ENCODE data around the gene IFNG-AS1.

The IFNG-AS1 gene

DNA sequence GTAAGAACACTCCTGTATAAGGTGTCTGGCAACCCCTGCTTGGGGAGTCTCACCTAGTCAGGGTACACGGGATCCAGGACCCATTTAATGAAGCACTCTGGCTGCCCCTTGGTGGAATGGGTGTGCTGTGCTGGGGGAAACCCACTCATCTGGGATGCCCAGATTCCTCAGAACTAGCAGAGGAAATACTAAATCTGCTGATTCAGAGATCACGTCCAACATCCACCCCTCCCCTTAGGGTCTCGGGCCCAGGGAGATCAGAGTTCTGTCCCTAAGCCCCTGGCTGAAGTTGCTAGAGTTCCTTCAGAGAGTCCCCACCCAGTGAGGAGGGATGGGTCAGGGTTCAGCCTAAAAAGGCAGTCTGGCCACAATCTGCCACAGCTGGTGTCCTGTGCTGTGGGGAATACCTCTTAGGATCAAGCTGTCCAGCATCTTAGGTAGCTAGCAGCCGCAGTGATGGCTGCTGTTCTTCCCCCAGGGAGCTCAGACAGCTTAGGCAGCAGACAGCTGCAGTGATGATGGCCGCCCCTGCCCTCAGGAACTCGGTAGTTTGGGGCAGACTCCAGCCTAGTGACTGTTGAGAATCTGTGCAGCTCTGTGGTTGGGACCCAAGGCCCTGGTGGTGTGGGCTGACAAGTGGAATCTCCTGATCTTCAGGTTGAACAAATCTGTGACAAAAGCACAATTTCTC, 74.8 kb downstream of the IFNG-AS1 start:
- TF ChIP-seq, protein P1, sequence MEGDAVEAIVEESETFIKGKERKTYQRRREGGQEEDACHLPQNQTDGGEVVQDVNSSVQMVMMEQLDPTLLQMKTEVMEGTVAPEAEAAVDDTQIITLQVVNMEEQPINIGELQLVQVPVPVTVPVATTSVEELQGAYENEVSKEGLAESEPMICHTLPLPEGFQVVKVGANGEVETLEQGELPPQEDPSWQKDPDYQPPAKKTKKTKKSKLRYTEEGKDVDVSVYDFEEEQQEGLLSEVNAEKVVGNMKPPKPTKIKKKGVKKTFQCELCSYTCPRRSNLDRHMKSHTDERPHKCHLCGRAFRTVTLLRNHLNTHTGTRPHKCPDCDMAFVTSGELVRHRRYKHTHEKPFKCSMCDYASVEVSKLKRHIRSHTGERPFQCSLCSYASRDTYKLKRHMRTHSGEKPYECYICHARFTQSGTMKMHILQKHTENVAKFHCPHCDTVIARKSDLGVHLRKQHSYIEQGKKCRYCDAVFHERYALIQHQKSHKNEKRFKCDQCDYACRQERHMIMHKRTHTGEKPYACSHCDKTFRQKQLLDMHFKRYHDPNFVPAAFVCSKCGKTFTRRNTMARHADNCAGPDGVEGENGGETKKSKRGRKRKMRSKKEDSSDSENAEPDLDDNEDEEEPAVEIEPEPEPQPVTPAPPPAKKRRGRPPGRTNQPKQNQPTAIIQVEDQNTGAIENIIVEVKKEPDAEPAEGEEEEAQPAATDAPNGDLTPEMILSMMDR (IDR thresholded peaks at IDR 0.05; ENCODE audit: low read depth, low read length, missing control alignments) = no peak
- no peak overlapping the region for H3K4me3 ChIP-seq (ENCODE audit: low read depth, low read length)
- in situ Hi-C loops (cut with HindIII; ENCODE audit: low sequenced_read_pairs) = no loop called here
- DNase-seq (ENCODE audit: low read depth) = no peak

DNA sequence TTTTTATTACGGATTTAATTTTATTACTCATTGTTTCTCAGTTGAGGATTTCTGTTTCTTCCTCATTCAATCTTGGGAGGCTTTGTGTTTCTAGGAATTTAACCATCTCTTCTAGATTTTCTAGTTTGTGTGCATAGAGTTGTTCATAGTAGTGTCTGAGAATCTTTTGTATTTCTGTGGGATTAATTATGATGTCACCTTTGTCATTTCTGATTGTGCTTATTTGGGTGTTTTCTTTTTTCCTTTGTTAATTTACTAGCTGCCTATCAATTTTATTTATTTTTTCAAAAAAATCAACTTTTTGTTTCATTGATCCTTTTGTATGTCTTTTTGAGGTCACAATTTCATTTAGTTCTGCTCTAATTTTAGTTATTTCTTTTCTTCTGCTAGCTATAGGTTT, 75.9 kb downstream of the IFNG-AS1 start:
- DNase-seq (ENCODE audit: low read depth) = no peak
- TF ChIP-seq, protein P1 (IDR thresholded peaks at IDR 0.05; ENCODE audit: low read depth, low read length, missing control alignments) = no peak
- in situ Hi-C loops (cut with HindIII; ENCODE audit: low sequenced_read_pairs) = no loop called here
- no peak overlapping the region for H3K4me3 ChIP-seq (ENCODE audit: low read depth, low read length)

DNA sequence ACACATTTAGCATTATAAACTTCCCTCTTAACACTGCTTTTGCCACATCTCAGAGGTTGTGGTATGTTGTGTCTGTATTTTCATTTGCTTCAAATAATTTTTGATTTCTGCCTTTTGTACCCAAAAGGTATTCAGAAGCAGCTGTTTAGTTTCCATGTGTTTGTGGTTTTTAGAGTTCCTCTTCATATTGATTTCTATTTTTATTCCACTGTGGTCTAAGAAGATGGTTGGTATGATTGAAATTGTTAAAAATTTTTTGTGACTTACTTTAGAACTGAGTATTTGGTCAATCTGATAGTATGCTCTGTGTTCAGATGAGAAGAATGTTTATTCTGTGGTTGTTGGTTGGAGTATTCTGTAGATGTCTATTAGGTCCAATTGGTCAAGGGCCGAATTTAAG, 76.4 kb downstream of the IFNG-AS1 start:
- in situ Hi-C loops (cut with HindIII; ENCODE audit: low sequenced_read_pairs) = no loop called here
- TF ChIP-seq, protein P1 (IDR thresholded peaks at IDR 0.05; ENCODE audit: low read depth, low read length, missing control alignments) = no peak
- no peak for DNase-seq (ENCODE audit: low read depth)
- H3K4me3 ChIP-seq (ENCODE audit: low read depth, low read length) = no peak overlapping the region

DNA sequence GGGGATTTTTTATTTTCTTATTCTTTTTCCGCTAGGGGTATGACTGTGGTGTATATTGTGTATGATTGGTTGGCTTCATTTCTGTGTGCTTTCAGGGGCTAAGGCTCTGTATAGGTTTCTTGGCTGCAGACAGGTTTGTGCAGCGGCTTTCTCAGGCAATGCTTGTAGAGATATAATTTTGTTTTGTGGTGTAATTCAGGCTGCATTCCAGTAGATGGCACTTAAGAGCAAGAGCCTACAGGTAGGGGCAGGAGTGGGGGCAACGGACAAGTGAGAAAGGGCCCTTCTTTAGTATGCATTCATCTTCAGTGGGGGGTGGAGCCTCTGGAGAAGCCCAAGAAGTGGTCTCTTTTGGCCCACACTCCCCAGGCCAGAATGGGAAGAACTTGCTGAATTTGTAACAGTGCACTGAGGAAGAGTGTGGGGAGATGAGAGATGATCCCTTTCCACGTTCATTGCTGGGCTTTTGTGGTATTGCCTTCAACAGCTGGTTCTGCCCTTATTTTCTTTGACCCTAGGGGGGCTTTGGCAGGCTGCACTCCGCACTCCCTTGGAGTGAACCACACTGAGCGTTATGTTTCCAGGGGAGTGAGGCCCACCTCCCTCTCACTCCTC, 78.6 kb downstream of the IFNG-AS1 start:
- in situ Hi-C loops (cut with HindIII; ENCODE audit: low sequenced_read_pairs) = no loop called here
- TF ChIP-seq, protein P1 (IDR thresholded peaks at IDR 0.05; ENCODE audit: low read depth, low read length, missing control alignments) = peak; percentile 36
- no peak for DNase-seq (ENCODE audit: low read depth)
- no peak overlapping the region for H3K4me3 ChIP-seq (ENCODE audit: low read depth, low read length)

DNA sequence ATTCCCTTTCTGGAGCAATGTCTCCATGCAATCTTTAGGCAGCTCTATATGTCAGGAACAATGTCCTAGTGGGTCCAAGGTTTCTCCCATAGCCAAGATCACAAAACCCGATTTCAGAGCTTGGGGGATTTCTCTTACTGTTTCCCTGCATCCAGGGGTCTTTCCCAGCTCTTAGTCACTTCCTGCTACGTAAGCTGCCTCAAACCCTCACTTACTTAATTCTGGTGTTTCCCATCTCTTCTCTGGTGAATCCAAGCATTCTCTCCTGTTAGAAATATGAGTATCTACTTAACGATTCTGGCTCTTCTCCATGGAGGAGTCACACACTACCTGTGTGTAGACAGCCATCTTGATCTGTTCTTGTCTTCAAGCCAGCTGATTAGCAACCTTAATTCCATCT, 80.0 kb downstream of the IFNG-AS1 start:
- DNase-seq (ENCODE audit: low read depth) = no peak
- TF ChIP-seq, protein P1 (IDR thresholded peaks at IDR 0.05; ENCODE audit: low read depth, low read length, missing control alignments) = no peak
- in situ Hi-C loops (cut with HindIII; ENCODE audit: low sequenced_read_pairs) = no loop called here
- H3K4me3 ChIP-seq (ENCODE audit: low read depth, low read length) = no peak overlapping the region
